Loucy (cell line): Measurements from ENCODE around the gene PER2.

Source experiments
- H2AFZ ChIP-seq: fragments of 200-600 bp; sonication (generic); 2 replicates; pipeline ENCODE4 v1.6.0; 2016; ENCODE audit warnings: antibody characterized with exemption, mild to moderate bottlenecking, low read length, moderate library complexity
- H3F3A ChIP-seq: fragments of 200-600 bp; 2 replicates; pipeline ENCODE4 v1.6.0; 2016; ENCODE audit warnings: antibody characterized with exemption, low read depth, mild to moderate bottlenecking
- H3K27me3 ChIP-seq: fragments of 200-600 bp; sonication (generic); 2 replicates; pipeline ENCODE4 v1.6.1; 2014; ENCODE audit warnings: low read length, mild to moderate bottlenecking; ENCODE audit not compliant: insufficient read depth, poor library complexity, severe bottlenecking
- H3K36me3 ChIP-seq: fragments of 200-600 bp; sonication (generic); 2 replicates; pipeline ENCODE4 v1.6.1; 2016; ENCODE audit warnings: low read length; ENCODE audit not compliant: insufficient read depth
- H3K4me1 ChIP-seq: fragments of 200-600 bp; sonication (generic); 2 replicates; pipeline ENCODE4 v1.5.1; 2014; ENCODE audit warnings: low read length, mild to moderate bottlenecking; ENCODE audit not compliant: insufficient read depth, poor library complexity, severe bottlenecking
- H3K4me2 ChIP-seq: fragments of 200-600 bp; sonication (generic); 2 replicates; pipeline ENCODE4 v1.6.0; 2014; ENCODE audit warnings: antibody characterized with exemption, low read length, low read depth, mild to moderate bottlenecking; ENCODE audit not compliant: poor library complexity, severe bottlenecking
- H3K4me3 ChIP-seq: fragments of 200-600 bp; sonication (generic); 2 replicates; pipeline ENCODE4 v1.5.1; 2014; ENCODE audit warnings: low read length, mild to moderate bottlenecking, mixed read lengths; ENCODE audit not compliant: poor library complexity, severe bottlenecking
- H3K79me2 ChIP-seq: fragments of 200-600 bp; sonication (generic); 2 replicates; pipeline ENCODE4 v1.6.1; 2014; ENCODE audit warnings: low read length; ENCODE audit not compliant: insufficient read depth
- H3K9ac ChIP-seq: fragments of 200-600 bp; sonication (generic); 2 replicates; pipeline ENCODE4 v1.6.0; 2014; ENCODE audit warnings: mild to moderate bottlenecking, low read depth, low read length, moderate library complexity; ENCODE audit not compliant: poor library complexity, severe bottlenecking
- H3K9me2 ChIP-seq: fragments of 200-600 bp; sonication (generic); replicated peaks from 2 replicates; pipeline ENCODE4 v1.6.1; 2016; ENCODE audit warnings: low read depth, low read length, mixed read lengths
- H3K9me3 ChIP-seq: fragments of 200-600 bp; sonication (generic); 2 replicates; pipeline ENCODE4 v1.6.1; 2014; ENCODE audit warnings: mild to moderate bottlenecking, antibody characterized with exemption, low read length, low read depth; ENCODE audit not compliant: insufficient read depth
- H4K20me1 ChIP-seq: fragments of 200-600 bp; sonication (generic); 2 replicates; pipeline ENCODE4 v1.6.0; 2014; ENCODE audit warnings: antibody characterized with exemption, low read length, mild to moderate bottlenecking; ENCODE audit not compliant: insufficient read depth, poor library complexity, severe bottlenecking
- EZH2phosphoT487 ChIP-seq: fragments of 200-600 bp; IDR thresholded peaks from 2 replicates; pipeline ENCODE4 v1.6.1; 2018; ENCODE audit warnings: antibody characterized with exemption, mild to moderate bottlenecking, moderate library complexity, borderline replicate concordance
- TF ChIP-seq, protein P1 (sequence below): fragments of 200-600 bp; sonication (generic); conservative IDR thresholded peaks from 2 replicates; pipeline ENCODE4 v1.5.1; 2014; ENCODE audit warnings: mild to moderate bottlenecking, antibody characterized with exemption, low read length

Gene PER2

DNA sequence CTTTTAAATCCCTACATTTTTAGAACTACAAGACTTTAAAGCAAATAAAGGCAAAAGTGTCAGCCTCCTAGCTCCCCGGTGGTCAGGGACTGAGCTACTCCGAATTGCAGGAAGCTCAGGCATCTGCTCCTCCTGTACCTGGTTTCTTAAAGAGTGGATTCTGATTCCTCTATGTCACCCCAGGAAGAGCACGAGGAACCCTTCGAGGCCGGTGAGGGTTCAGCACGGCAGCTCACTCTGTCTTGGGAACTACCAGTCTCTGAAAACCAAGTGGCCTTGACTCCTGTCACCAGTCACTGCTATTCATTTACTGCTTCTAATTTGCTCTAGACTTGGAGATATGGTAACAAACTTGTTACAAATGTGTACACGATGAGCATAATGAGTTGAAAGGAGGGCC is 2.3 kb downstream of the PER2 start:
- Histone ChIP-seq H3K4me3 (peak overlapping the region; percentile 75), H3K27me3 (no peaks in the 10 kb centered on the region), H3K9me3 (no peaks in the 10 kb centered on the region), H3K9me2 (no peaks in the 10 kb centered on the region), H3K4me1 (peaks cover 71% of the 10 kb centered on the region), H4K20me1 (peaks cover 34% of the 10 kb centered on the region), H3F3A (no peaks in the 10 kb centered on the region), H3K79me2 (peaks cover 67% of the 10 kb centered on the region), H2AFZ (no peak overlapping the region), H3K4me2 (peak overlapping the region; percentile 79), H3K9ac (peak overlapping the region; percentile 35), H3K36me3 (no peaks in the 10 kb centered on the region)
- TF ChIP-seq, protein P1, sequence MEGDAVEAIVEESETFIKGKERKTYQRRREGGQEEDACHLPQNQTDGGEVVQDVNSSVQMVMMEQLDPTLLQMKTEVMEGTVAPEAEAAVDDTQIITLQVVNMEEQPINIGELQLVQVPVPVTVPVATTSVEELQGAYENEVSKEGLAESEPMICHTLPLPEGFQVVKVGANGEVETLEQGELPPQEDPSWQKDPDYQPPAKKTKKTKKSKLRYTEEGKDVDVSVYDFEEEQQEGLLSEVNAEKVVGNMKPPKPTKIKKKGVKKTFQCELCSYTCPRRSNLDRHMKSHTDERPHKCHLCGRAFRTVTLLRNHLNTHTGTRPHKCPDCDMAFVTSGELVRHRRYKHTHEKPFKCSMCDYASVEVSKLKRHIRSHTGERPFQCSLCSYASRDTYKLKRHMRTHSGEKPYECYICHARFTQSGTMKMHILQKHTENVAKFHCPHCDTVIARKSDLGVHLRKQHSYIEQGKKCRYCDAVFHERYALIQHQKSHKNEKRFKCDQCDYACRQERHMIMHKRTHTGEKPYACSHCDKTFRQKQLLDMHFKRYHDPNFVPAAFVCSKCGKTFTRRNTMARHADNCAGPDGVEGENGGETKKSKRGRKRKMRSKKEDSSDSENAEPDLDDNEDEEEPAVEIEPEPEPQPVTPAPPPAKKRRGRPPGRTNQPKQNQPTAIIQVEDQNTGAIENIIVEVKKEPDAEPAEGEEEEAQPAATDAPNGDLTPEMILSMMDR = no peak
- TF ChIP-seq EZH2phosphoT487 = no peak

DNA sequence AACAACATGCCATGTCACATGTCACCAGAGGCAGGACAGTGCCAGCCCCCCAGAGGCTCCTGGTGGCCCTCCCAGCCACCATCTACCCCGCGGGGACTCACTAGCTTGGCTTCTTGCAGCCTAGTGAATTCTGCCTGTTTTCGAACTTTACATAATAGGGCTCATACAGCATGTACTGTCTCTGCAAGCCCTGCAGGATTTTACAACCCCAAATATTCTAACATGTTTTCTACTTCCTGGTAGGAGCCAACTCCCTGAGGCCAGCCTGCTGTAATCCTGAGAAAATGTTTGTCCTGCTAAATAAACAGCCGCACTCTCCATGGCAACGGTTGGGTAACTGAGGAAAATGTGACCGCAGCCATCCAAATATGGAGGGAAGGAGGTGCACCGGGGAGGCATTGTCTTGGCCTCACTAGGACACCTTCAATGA is 2.7 kb downstream of the PER2 start:
- no peaks in the 10 kb centered on the region for H3K36me3 ChIP-seq

GRCh38 chr2:238284802-238285515 is 3.5 kb downstream of the PER2 start:
- Histone ChIP-seq H3K36me3 (no peaks in the 10 kb centered on the region), H3K9me2 (no peaks in the 10 kb centered on the region), H3K4me3 (peak overlapping the region; percentile 75), H3F3A (no peaks in the 10 kb centered on the region), H3K79me2 (peaks cover 75% of the 10 kb centered on the region), H3K9ac (no peak overlapping the region), H3K27me3 (no peaks in the 10 kb centered on the region), H2AFZ (no peak overlapping the region), H3K4me1 (peaks cover 71% of the 10 kb centered on the region), H3K4me2 (peak overlapping the region; percentile 79), H3K9me3 (no peaks in the 10 kb centered on the region), H4K20me1 (peaks cover 34% of the 10 kb centered on the region)
- TF ChIP-seq, protein P1 = no peak
- TF ChIP-seq EZH2phosphoT487 = no peak

More for the DNA sequence above, 2.7 kb downstream of the PER2 start:
- no peaks in the 10 kb centered on the region for H3K9me2 ChIP-seq
- H3F3A ChIP-seq = no peaks in the 10 kb centered on the region
- H2AFZ ChIP-seq = no peak overlapping the region
- H4K20me1 ChIP-seq = peaks cover 34% of the 10 kb centered on the region
- peaks cover 71% of the 10 kb centered on the region for H3K4me1 ChIP-seq
- peak overlapping the region; percentile 35 for H3K9ac ChIP-seq
- TF ChIP-seq, protein P1 = no peak
- no peak for TF ChIP-seq EZH2phosphoT487
- H3K27me3 ChIP-seq = no peaks in the 10 kb centered on the region
- no peaks in the 10 kb centered on the region for H3K9me3 ChIP-seq
- peaks cover 68% of the 10 kb centered on the region for H3K79me2 ChIP-seq
- peak overlapping the region; percentile 79 for H3K4me2 ChIP-seq
- H3K4me3 ChIP-seq = peak overlapping the region; percentile 75
